Heart left ventricle (tissue), 13 donors: ENCODE data around the gene MCM7.

Experiments
- POLR2A ChIP-seq, 2 donors: fragments of 450-650 bp; IDR thresholded peaks; one replicate each; pipeline ENCODE4 v1.6.1; 2017; ENCODE audit warnings: antibody characterized with exemption in 2 of 2, mild to moderate bottlenecking in 2 of 2, moderate library complexity in 2 of 2
- TF ChIP-seq, protein P1 (sequence below), 12 donors: fragments of 200-600 bp; sonication (generic) in 4 of 12; IDR thresholded peaks; one replicate each; pipeline versions ENCODE4 v1.5.0 to v1.8.0; 2018 to 2022; ENCODE audit warnings: antibody characterized with exemption in 12 of 12, mild to moderate bottlenecking in 5 of 12
- donor health status: ischemic (EF 13 %, LVEDD 7.1; RV severe dilation, severe dysfunction).
- donor health status: DM: no; HTN: yes; CAD: no.
- donor health status: DM: no; HTN: no; CAD: no.
- donor health status: ischemic (EF 25% LVEDD 6.9; RV normal size, moderate dysfunction).
- donor health status: ischemic (EF 25% LVEDD 5.7; RV mildly dilated, moderate dysfunction).
- donor health status: ischemic (EF 35%, LVEDD 5.7; RV mildly dilated, moderate dysfunction).
- donor health status: nonischemic (EF 11% LVEDD 7.7; RV severe dilation, severe dysfunction).
- donor health status: DM: yes; HTN: yes; CAD: no.
- donor health status: PGD.
- donor health status: ischemic (EF 29% LVEDD 5.4; RV normal size, mild dysfunction).
- donor health status: nonischemic (EF 23%, LVEDD 6.1; RV moderate dilation, normal function).

DNA sequence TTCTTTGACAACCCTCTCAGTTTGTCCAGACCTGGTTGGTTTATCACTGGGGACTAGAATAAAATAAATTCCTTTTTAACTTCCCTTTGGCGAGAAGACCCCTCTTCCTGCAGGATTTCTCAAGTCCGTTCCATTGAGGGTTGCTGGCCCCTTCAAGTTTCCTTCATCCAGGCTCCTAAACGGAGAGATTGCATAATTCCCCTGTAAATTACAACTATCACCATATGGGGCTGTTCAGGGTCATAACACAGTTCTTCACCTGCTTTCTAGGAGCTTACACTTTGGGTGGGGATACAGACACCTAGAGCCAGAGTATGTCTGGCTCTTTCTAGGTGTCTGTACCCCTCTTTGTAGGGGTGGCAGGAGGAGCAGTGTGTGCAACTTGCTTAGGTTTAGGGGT lies 15.7 kb downstream of the MCM7 start:
- TF ChIP-seq, protein P1, sequence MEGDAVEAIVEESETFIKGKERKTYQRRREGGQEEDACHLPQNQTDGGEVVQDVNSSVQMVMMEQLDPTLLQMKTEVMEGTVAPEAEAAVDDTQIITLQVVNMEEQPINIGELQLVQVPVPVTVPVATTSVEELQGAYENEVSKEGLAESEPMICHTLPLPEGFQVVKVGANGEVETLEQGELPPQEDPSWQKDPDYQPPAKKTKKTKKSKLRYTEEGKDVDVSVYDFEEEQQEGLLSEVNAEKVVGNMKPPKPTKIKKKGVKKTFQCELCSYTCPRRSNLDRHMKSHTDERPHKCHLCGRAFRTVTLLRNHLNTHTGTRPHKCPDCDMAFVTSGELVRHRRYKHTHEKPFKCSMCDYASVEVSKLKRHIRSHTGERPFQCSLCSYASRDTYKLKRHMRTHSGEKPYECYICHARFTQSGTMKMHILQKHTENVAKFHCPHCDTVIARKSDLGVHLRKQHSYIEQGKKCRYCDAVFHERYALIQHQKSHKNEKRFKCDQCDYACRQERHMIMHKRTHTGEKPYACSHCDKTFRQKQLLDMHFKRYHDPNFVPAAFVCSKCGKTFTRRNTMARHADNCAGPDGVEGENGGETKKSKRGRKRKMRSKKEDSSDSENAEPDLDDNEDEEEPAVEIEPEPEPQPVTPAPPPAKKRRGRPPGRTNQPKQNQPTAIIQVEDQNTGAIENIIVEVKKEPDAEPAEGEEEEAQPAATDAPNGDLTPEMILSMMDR (IDR thresholded peaks at IDR 0.05) = no peak
- no peak for TF ChIP-seq POLR2A (IDR thresholded peaks at IDR 0.05)
